Measurements from ENCODE around the gene ARHGAP26.

ARHGAP26 gene

DNA sequence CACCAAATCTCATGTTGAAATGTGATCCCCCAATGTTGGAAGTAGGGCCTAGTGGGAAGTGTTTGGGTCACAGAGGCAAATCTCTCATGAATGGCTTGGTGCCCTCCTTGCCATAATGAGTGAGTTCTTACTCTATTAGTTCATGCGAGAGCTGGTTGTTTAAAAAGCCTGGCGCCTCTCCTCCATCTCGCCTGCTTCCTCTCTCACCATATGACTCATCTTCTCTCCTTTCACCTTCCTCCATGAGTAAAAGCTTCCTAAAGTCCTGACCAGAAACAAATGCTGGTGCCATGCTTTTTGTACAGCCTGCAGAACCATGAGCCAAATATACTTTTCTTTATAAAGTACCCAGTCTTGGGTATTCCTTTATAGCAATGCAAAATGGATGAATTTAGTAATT, 20.9 kb upstream of the ARHGAP26 start:
- no peak overlapping the region for H3K4me3 ChIP-seq (replicated peaks; ENCODE audit: low read depth, low read length)
- TF ChIP-seq, protein P1, sequence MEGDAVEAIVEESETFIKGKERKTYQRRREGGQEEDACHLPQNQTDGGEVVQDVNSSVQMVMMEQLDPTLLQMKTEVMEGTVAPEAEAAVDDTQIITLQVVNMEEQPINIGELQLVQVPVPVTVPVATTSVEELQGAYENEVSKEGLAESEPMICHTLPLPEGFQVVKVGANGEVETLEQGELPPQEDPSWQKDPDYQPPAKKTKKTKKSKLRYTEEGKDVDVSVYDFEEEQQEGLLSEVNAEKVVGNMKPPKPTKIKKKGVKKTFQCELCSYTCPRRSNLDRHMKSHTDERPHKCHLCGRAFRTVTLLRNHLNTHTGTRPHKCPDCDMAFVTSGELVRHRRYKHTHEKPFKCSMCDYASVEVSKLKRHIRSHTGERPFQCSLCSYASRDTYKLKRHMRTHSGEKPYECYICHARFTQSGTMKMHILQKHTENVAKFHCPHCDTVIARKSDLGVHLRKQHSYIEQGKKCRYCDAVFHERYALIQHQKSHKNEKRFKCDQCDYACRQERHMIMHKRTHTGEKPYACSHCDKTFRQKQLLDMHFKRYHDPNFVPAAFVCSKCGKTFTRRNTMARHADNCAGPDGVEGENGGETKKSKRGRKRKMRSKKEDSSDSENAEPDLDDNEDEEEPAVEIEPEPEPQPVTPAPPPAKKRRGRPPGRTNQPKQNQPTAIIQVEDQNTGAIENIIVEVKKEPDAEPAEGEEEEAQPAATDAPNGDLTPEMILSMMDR (IDR thresholded peaks at IDR 0.05; ENCODE audit: low read length, missing control alignments): no peak
- peak; percentile 67 for DNase-seq (ENCODE audit: low read depth)

DNA sequence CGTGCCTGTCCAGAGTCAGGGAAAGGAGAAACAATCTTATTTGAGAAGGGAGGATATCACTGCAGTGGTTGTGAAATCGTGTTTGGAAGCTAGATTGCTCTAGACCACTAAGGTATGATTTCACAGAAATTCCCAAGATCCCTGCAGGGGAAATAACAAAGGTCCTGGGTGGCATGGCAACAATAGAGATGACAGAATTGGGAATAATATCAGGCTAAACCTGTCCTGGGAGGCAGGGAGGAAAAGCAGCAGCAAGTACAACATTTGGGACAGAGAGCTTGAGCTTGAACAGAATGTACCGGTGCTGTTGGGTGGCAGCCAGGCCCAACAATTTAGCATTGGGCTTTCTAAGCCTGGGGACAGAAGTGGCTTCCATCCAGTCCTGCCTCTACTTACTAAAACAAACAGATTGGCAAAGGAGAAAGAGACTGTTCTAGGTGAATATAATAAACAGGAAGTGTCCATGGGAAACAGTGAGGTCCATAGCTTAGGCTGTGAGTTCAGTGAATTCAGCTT, 17.0 kb upstream of the ARHGAP26 start:
- DNase-seq (ENCODE audit: low read depth): peak; percentile 84
- no peak overlapping the region for H3K4me3 ChIP-seq (replicated peaks; ENCODE audit: low read depth, low read length)
- TF ChIP-seq, protein P1 (IDR thresholded peaks at IDR 0.05; ENCODE audit: low read length, missing control alignments): no peak

DNA sequence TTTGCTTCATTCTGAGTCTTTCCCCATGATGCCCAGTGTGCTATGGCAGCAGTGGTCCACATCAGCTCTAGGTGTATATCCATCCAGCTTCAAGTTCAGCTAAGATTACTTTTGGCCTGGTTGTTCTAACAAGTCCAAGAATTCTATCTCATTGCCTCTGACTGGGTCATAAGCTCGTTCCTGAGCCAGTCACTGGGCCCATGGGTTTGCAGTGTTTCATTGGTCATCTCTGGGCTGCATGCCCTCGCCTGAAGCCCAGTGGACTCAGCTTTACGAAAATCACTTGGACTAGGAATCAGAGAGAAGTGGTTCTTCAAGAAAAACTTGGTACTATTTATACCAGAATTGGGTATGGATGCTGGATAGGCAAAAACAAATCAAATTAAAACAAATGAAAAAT, 16.1 kb upstream of the ARHGAP26 start:
- TF ChIP-seq, protein P1 (IDR thresholded peaks at IDR 0.05; ENCODE audit: low read length, missing control alignments): no peak
- no peak for DNase-seq (ENCODE audit: low read depth)

GRCh38 chr5:142756576-142756975, 13.6 kb upstream of the ARHGAP26 start:
- DNase-seq (ENCODE audit: low read depth): no peak
- H3K4me3 ChIP-seq (replicated peaks; ENCODE audit: low read depth, low read length): no peak overlapping the region
- TF ChIP-seq, protein P1 (IDR thresholded peaks at IDR 0.05; ENCODE audit: low read length, missing control alignments): no peak

More for the DNA sequence above, 16.1 kb upstream of the ARHGAP26 start:
- no peak overlapping the region for H3K4me3 ChIP-seq (replicated peaks; ENCODE audit: low read depth, low read length)

GRCh38 chr5:142757564-142757963, 12.6 kb upstream of the ARHGAP26 start:
- no peak for DNase-seq (ENCODE audit: low read depth)
- no peak overlapping the region for H3K4me3 ChIP-seq (replicated peaks; ENCODE audit: low read depth, low read length)
- TF ChIP-seq, protein P1 (IDR thresholded peaks at IDR 0.05; ENCODE audit: low read length, missing control alignments): no peak

GRCh38 chr5:142758062-142758795, 11.9 kb upstream of the ARHGAP26 start:
- TF ChIP-seq, protein P1 (IDR thresholded peaks at IDR 0.05; ENCODE audit: low read length, missing control alignments): no peak
- DNase-seq (ENCODE audit: low read depth): no peak
- no peak overlapping the region for H3K4me3 ChIP-seq (replicated peaks; ENCODE audit: low read depth, low read length)

DNA sequence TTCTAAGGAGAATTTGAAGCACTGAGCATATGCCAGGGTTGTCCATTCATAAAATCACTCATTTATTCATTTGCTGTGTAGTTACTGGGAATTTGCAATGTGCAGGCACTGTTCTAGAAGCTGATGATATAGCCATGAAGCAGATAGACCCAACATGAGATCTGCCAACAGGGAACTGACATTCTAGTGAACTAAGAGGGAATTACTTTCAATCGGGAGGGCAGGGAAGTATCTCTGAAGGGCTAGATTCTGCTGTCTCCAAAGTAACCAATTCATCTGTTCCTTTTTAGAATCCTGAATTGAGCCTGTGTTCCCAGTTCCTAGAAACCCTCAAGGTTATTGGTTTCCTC, 11.4 kb upstream of the ARHGAP26 start:
- no peak overlapping the region for H3K4me3 ChIP-seq (replicated peaks; ENCODE audit: low read depth, low read length)
- TF ChIP-seq, protein P1 (IDR thresholded peaks at IDR 0.05; ENCODE audit: low read length, missing control alignments): no peak
- no peak for DNase-seq (ENCODE audit: low read depth)

All from fibroblast of pulmonary artery (primary cell).